SW480 (cell line): ENCODE results near the gene ADAMTS9.

Source experiments
- DNase-seq: peaks from one replicate; pipeline ENCODE4 v3.0.0-alpha.2; 2016; ENCODE audit warnings: low spot score

ADAMTS9 gene

GRCh38 chr3:64685331-64685799 is 2.4 kb downstream of the ADAMTS9 start:
- no peak for DNase-seq

- DNase-seq: no peak
Measured at GRCh38 chr3:64684715-64685261, 3.0 kb downstream of the ADAMTS9 start.

- no peak for DNase-seq
Measured at GRCh38 chr3:64681827-64682226, 6.0 kb downstream of the ADAMTS9 start.

- DNase-seq: no peak
Measured at GRCh38 chr3:64681015-64681414, 6.8 kb downstream of the ADAMTS9 start.

- no peak for DNase-seq
Measured at GRCh38 chr3:64680334-64680733, 7.5 kb downstream of the ADAMTS9 start.

- no peak for DNase-seq
Measured at GRCh38 chr3:64677961-64678716, 9.7 kb downstream of the ADAMTS9 start.

- DNase-seq: no peak
Measured at GRCh38 chr3:64676831-64677230, 11.0 kb downstream of the ADAMTS9 start.

- no peak for DNase-seq
Measured at GRCh38 chr3:64675687-64676247, 12.0 kb downstream of the ADAMTS9 start.

GRCh38 chr3:64674591-64675076 is 13.2 kb downstream of the ADAMTS9 start:
- DNase-seq: no peak

- DNase-seq: no peak
Measured at GRCh38 chr3:64673159-64673715, 14.6 kb downstream of the ADAMTS9 start.

GRCh38 chr3:64668582-64669510 is 19.0 kb downstream of the ADAMTS9 start:
- no peak for DNase-seq

GRCh38 chr3:64667887-64668581 is 19.8 kb downstream of the ADAMTS9 start:
- DNase-seq: no peak

- no peak for DNase-seq
Measured at GRCh38 chr3:64667138-64667537, 20.7 kb downstream of the ADAMTS9 start.

- no peak for DNase-seq
Measured at GRCh38 chr3:64666171-64666588, 21.6 kb downstream of the ADAMTS9 start.

GRCh38 chr3:64664397-64664796 is 23.4 kb downstream of the ADAMTS9 start:
- no peak for DNase-seq

- DNase-seq: no peak
Measured at GRCh38 chr3:64659617-64659978, 28.2 kb downstream of the ADAMTS9 start.

- DNase-seq: no peak
Measured at GRCh38 chr3:64658001-64658400, 29.8 kb downstream of the ADAMTS9 start.

- DNase-seq: no peak
Measured at GRCh38 chr3:64656544-64656943, 31.3 kb downstream of the ADAMTS9 start.

- DNase-seq: no peak
Measured at GRCh38 chr3:64655160-64655559, 32.6 kb downstream of the ADAMTS9 start.

- no peak for DNase-seq
Measured at GRCh38 chr3:64654013-64654412, 33.8 kb downstream of the ADAMTS9 start.

GRCh38 chr3:64653101-64653500 is 34.7 kb downstream of the ADAMTS9 start:
- DNase-seq: no peak
